ENCODE results near the gene NFYC.
"Not testable (repeated sequence)": the region's sequence is repeated elsewhere in the genome, so short reads cannot be mapped to it uniquely, and the experiment has no call there.

Gene NFYC

DNA sequence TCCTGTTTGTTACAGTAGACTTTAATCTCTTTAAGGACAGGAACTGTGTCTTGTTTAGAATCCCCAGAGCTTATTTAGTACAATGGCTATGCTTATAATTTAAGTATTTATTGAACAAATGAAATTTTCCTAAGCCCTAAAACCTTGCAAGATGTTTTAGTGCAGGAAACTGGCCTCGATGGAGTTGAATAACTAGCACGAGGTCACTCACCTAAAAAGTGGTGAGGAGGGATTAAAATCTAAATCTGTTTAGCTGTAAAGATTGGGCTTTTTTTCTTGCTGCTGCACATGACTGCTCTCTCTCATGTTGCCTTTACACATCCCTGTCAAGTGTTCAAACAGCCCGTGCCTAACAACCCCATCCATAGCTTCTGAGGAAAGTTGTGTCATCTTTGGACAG is 10.2 kb downstream of the NFYC start (continued):
- TF ChIP-seq, protein P1, sequence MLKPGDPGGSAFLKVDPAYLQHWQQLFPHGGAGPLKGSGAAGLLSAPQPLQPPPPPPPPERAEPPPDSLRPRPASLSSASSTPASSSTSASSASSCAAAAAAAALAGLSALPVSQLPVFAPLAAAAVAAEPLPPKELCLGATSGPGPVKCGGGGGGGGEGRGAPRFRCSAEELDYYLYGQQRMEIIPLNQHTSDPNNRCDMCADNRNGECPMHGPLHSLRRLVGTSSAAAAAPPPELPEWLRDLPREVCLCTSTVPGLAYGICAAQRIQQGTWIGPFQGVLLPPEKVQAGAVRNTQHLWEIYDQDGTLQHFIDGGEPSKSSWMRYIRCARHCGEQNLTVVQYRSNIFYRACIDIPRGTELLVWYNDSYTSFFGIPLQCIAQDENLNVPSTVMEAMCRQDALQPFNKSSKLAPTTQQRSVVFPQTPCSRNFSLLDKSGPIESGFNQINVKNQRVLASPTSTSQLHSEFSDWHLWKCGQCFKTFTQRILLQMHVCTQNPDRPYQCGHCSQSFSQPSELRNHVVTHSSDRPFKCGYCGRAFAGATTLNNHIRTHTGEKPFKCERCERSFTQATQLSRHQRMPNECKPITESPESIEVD (tag by site-specific recombination; IDR thresholded peaks at IDR 0.05) = peak; percentile 55; the same call in 1 of the 2 replicates
- TF ChIP-seq YY1 (tag by site-specific recombination; IDR thresholded peaks at IDR 0.05) = no peak

DNA sequence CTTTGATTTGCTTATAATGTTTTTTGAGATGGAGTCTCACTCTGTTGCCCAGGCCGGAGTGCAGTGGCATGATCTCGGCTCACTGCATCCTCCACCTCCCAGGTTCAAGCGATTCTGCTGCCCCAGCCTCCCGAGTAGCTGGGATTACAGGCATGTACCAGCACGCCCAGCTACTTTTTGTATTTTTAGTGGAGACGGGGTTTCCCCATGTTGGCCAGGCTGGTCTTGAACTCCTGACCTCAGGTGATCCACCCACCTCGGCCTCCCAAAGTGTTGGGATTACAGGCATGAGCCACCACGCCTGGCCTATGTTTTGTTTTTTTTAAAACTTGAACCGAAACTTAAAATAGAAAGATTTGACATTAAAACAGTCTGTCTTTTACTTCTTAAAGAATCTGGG is 11.3 kb downstream of the NFYC start:
- H3K9me3 ChIP-seq (ENCODE audit: control insufficient read depth, insufficient read depth, low read depth, low read length); H3K27ac ChIP-seq (ENCODE audit: extremely low read depth, low read depth, low read length); H3K36me3 ChIP-seq (ENCODE audit: control insufficient read depth in 2 of 2, insufficient read depth in 1 of 2, low read length in 2 of 2); H3K4me3 ChIP-seq (ENCODE audit: low read depth, low read length): not testable (repeated sequence)
- CTCF ChIA-PET = interaction anchor here (0.6 to 2.1 kb wide), 3 partner anchors 11 to 32 kb away, joined by 3 to 9 read pairs (median 3); partner anchors contain the start of gene NFYC
- TF ChIP-seq ZXDB (tag by site-specific recombination; IDR thresholded peaks at IDR 0.05) = peak; percentile 76; the same call in 1 of the 2 replicates
- peak; percentile 73 for TF ChIP-seq ZNF121 (tag by site-specific recombination; IDR thresholded peaks at IDR 0.05)
- TF ChIP-seq, protein P2, sequence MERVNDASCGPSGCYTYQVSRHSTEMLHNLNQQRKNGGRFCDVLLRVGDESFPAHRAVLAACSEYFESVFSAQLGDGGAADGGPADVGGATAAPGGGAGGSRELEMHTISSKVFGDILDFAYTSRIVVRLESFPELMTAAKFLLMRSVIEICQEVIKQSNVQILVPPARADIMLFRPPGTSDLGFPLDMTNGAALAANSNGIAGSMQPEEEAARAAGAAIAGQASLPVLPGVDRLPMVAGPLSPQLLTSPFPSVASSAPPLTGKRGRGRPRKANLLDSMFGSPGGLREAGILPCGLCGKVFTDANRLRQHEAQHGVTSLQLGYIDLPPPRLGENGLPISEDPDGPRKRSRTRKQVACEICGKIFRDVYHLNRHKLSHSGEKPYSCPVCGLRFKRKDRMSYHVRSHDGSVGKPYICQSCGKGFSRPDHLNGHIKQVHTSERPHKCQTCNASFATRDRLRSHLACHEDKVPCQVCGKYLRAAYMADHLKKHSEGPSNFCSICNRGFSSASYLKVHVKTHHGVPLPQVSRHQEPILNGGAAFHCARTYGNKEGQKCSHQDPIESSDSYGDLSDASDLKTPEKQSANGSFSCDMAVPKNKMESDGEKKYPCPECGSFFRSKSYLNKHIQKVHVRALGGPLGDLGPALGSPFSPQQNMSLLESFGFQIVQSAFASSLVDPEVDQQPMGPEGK (tag by site-specific recombination; IDR thresholded peaks at IDR 0.05) = 0 out of 2 replicates have a peak, but pooled peaks have one; percentile 28
- TF ChIP-seq ZNF394 (tag by site-specific recombination; IDR thresholded peaks at IDR 0.05; ENCODE audit: borderline replicate concordance) = peak; percentile 57; the same call in 1 of the 2 replicates
- POLR2A ChIA-PET = interaction anchor here (0.6 to 4.8 kb wide), 2 partner anchors 11 to 84 kb away, joined by 3 to 39 read pairs; partner anchors contain the start of gene NFYC
- peaks cover 14% of the 10 kb centered on the region for H3K4me1 ChIP-seq (ENCODE audit: control insufficient read depth, insufficient read depth, low read length)

DNA sequence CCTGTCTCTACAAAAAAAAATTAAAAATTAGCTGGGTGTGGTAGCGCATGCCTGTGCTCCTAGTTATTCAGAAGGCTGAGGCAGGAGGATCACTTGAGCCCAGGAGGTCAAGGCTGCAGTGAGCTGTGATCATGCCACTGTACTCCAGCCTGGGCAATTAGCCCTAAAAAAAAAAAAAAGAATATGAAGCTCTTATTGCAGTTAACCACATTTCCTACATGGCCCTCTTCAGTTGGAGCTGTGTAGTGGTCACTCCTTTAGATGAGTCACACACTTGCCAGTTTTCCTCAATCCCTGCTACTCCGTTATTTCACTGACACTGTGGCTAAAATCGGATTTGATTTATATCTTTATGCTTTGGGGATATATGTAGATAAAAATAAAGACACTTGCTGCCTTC is 11.8 kb downstream of the NFYC start:
- no peaks in the 10 kb centered on the region for H3K9me3 ChIP-seq (ENCODE audit: control insufficient read depth, insufficient read depth, low read depth, low read length)
- POLR2A ChIA-PET = interaction anchor here (0.6 to 4.8 kb wide), 4 partner anchors 11 to 83 kb away, joined by 3 to 39 read pairs (median 4); partner anchors contain the start of genes NFYC and RIMS3
- no peaks in the 10 kb centered on the region for H3K36me3 ChIP-seq (ENCODE audit: control insufficient read depth in 2 of 2, insufficient read depth in 1 of 2, low read length in 2 of 2)
- H3K4me3 ChIP-seq (ENCODE audit: low read depth, low read length) = no peak overlapping the region
- peaks cover 14% of the 10 kb centered on the region for H3K4me1 ChIP-seq (ENCODE audit: control insufficient read depth, insufficient read depth, low read length)
- CTCF ChIA-PET = interaction anchor here (0.7 to 0.9 kb wide), 2 partner anchors 18 to 25 kb away, joined by 3 read pairs; no protein-coding TSS in a partner anchor
- no peak overlapping the region for H3K27ac ChIP-seq (ENCODE audit: extremely low read depth, low read depth, low read length)
- no peak for TF ChIP-seq ZNF501 (tag by site-specific recombination; IDR thresholded peaks at IDR 0.05)
- peak; percentile 67; the same call in 1 of the 2 replicates for TF ChIP-seq ZNF394 (tag by site-specific recombination; IDR thresholded peaks at IDR 0.05; ENCODE audit: borderline replicate concordance)
- TF ChIP-seq ZNF548 (tag by site-specific recombination; IDR thresholded peaks at IDR 0.05) = peak; percentile 57; the same call in 1 of the 2 replicates
- TF ChIP-seq, protein P3, sequence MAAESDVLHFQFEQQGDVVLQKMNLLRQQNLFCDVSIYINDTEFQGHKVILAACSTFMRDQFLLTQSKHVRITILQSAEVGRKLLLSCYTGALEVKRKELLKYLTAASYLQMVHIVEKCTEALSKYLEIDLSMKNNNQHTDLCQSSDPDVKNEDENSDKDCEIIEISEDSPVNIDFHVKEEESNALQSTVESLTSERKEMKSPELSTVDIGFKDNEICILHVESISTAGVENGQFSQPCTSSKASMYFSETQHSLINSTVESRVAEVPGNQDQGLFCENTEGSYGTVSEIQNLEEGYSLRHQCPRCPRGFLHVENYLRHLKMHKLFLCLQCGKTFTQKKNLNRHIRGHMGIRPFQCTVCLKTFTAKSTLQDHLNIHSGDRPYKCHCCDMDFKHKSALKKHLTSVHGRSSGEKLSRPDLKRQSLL (tag by site-specific recombination; IDR thresholded peaks at IDR 0.05) = no peak
- TF ChIP-seq ZNF302 (tag by site-specific recombination; IDR thresholded peaks at IDR 0.05; ENCODE audit: low read depth) = no peak
- TF ChIP-seq, protein P4, sequence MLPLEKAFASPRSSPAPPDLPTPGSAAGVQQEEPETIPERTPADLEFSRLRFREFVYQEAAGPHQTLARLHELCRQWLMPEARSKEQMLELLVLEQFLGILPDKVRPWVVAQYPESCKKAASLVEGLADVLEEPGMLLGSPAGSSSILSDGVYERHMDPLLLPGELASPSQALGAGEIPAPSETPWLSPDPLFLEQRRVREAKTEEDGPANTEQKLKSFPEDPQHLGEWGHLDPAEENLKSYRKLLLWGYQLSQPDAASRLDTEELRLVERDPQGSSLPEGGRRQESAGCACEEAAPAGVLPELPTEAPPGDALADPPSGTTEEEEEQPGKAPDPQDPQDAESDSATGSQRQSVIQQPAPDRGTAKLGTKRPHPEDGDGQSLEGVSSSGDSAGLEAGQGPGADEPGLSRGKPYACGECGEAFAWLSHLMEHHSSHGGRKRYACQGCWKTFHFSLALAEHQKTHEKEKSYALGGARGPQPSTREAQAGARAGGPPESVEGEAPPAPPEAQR (tag by site-specific recombination; IDR thresholded peaks at IDR 0.05) = no peak
- TF ChIP-seq, protein P5, sequence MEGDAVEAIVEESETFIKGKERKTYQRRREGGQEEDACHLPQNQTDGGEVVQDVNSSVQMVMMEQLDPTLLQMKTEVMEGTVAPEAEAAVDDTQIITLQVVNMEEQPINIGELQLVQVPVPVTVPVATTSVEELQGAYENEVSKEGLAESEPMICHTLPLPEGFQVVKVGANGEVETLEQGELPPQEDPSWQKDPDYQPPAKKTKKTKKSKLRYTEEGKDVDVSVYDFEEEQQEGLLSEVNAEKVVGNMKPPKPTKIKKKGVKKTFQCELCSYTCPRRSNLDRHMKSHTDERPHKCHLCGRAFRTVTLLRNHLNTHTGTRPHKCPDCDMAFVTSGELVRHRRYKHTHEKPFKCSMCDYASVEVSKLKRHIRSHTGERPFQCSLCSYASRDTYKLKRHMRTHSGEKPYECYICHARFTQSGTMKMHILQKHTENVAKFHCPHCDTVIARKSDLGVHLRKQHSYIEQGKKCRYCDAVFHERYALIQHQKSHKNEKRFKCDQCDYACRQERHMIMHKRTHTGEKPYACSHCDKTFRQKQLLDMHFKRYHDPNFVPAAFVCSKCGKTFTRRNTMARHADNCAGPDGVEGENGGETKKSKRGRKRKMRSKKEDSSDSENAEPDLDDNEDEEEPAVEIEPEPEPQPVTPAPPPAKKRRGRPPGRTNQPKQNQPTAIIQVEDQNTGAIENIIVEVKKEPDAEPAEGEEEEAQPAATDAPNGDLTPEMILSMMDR (tag by site-specific recombination; IDR thresholded peaks at IDR 0.05) = no peak
- TF ChIP-seq, protein P6, sequence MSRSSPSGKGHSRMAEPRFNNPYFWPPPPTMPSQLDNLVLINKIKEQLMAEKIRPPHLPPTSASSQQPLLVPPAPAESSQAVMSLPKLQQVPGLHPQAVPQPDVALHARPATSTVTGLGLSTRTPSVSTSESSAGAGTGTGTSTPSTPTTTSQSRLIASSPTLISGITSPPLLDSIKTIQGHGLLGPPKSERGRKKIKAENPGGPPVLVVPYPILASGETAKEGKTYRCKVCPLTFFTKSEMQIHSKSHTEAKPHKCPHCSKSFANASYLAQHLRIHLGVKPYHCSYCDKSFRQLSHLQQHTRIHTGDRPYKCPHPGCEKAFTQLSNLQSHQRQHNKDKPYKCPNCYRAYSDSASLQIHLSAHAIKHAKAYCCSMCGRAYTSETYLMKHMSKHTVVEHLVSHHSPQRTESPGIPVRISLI (tag by site-specific recombination; IDR thresholded peaks at IDR 0.05) = peak; percentile 68
- no peak for TF ChIP-seq ZSCAN23 (tag by site-specific recombination; IDR thresholded peaks at IDR 0.05)
- TF ChIP-seq ZNF707 (tag by site-specific recombination; IDR thresholded peaks at IDR 0.05) = no peak
- TF ChIP-seq KLF10 (tag by site-specific recombination; IDR thresholded peaks at IDR 0.05) = no peak
- TF ChIP-seq SP7 (tag by site-specific recombination; IDR thresholded peaks at IDR 0.05) = peak; percentile 47
- peak; percentile 62; the same call in 1 of the 2 replicates for TF ChIP-seq BCL11A (tag by site-specific recombination; IDR thresholded peaks at IDR 0.05; ENCODE audit: low read depth)
- TF ChIP-seq ZNF791 (tag by site-specific recombination; IDR thresholded peaks at IDR 0.05) = no peak
- TF ChIP-seq, protein P7, sequence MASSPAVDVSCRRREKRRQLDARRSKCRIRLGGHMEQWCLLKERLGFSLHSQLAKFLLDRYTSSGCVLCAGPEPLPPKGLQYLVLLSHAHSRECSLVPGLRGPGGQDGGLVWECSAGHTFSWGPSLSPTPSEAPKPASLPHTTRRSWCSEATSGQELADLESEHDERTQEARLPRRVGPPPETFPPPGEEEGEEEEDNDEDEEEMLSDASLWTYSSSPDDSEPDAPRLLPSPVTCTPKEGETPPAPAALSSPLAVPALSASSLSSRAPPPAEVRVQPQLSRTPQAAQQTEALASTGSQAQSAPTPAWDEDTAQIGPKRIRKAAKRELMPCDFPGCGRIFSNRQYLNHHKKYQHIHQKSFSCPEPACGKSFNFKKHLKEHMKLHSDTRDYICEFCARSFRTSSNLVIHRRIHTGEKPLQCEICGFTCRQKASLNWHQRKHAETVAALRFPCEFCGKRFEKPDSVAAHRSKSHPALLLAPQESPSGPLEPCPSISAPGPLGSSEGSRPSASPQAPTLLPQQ (tag by site-specific recombination; IDR thresholded peaks at IDR 0.05) = no peak
- no peak for TF ChIP-seq KLF7 (tag by site-specific recombination; IDR thresholded peaks at IDR 0.05; ENCODE audit: borderline replicate concordance)

Measured in HEK293 (cell line).